Ishikawa (cell line): Measurements from ENCODE around the gene PPP1R9B.

Source experiments
- CREB1 ChIP-seq: IDR thresholded peaks from 2 replicates; pipeline ENCODE4 v1.6.1; 2012; ENCODE audit warnings: low read depth
- EP300 ChIP-seq: IDR thresholded peaks from 2 replicates; pipeline ENCODE4 v1.6.1; 2012; ENCODE audit warnings: borderline replicate concordance
- NFIC ChIP-seq: IDR thresholded peaks from 2 replicates; pipeline ENCODE4 v1.6.1; 2012
- TAF1 ChIP-seq: IDR thresholded peaks from 2 replicates; pipeline ENCODE4 v1.6.1; 2012; ENCODE audit warnings: low read depth, mild to moderate bottlenecking
- TF ChIP-seq, protein P1 (sequence below): IDR thresholded peaks from 2 replicates; pipeline ENCODE4 v1.6.1; 2012

DNA sequence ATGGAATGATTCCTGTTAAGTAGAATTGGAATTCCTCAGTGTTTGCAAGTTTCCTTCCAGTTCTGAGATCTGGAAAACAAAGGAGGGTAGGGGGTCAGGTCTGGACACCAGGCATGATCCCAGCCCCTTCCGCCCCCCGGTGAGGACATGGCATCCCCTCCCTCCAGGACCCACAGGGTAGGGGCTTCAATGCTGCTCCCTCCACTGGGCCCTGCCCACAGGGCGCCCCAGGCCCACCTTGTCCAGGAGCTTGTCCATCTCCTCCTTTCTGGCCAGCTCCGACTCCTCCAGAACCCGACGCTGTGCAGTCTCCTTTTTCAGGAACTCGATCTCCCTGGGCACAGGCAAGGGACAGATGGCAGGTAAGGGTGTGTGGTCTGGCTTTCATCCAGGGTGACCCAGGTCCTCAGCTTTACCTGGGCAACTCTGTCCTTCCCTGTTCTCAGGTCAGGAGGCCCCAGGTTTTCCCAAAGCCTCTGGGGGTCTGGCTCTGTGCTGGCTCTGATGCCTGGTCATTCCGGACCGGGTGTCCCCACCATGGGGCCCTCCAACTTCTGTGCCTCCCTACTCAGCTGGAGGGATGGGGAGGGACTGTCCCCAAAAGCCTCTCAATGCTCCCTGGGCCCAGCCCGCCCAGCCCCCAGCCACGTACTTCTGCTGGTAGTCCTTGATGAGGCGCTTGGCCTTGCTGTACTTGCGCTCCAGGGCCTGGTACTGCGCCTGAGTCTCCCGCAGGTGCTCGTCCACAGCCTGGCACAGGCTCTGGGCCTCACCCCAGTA, 15.0 kb downstream of the PPP1R9B start:
- TF ChIP-seq TAF1 (no peak), EP300 (no peak), NFIC (no peak), CREB1 (no peak)
- TF ChIP-seq, protein P1, sequence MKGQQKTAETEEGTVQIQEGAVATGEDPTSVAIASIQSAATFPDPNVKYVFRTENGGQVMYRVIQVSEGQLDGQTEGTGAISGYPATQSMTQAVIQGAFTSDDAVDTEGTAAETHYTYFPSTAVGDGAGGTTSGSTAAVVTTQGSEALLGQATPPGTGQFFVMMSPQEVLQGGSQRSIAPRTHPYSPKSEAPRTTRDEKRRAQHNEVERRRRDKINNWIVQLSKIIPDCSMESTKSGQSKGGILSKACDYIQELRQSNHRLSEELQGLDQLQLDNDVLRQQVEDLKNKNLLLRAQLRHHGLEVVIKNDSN: no peak
